Aorta (tissue), 5 donors: ENCODE measurements around the gene TUNAR. TPM values are rescaled to one million over a fixed set of nuclear protein-coding genes. Genes with fewer than 3 reads are reported as not detected.
A peak's percentile ranks its signal among the peaks of the same experiment; 100 is the strongest.

Experiments used
- ATAC-seq: fragments of 200-7000 bp; cut with Tn5 transposase; one replicate; pipeline ENCODE4 v1.9.1; 2022; ENCODE audit warnings: moderate library complexity; ENCODE audit not compliant: low FRiP score
- DNase-seq, 2 donors: peaks; one replicate each; pipeline ENCODE4 v3.0.0-alpha.2; 2020
- H3K27ac ChIP-seq, 2 donors: one replicate each; pipeline ENCODE4 v1.5.1; 2013; ENCODE audit warnings: low read length in 2 of 2, mild to moderate bottlenecking in 2 of 2, moderate library complexity in 2 of 2, control low read depth in 1 of 2, inconsistent platforms in 1 of 2, low read depth in 1 of 2
- H3K27me3 ChIP-seq, 2 donors: one replicate each; pipeline ENCODE4 v1.6.1; 2013; ENCODE audit warnings: control low read depth in 1 of 2, low read length in 1 of 2, mild to moderate bottlenecking in 1 of 2, moderate library complexity in 1 of 2; ENCODE audit not compliant: insufficient read depth in 2 of 2, control insufficient read depth in 1 of 2
- H3K36me3 ChIP-seq, 2 donors: one replicate each; pipeline ENCODE4 v1.6.1; 2013; ENCODE audit warnings: control low read depth in 1 of 2, low read length in 1 of 2, mild to moderate bottlenecking in 1 of 2; ENCODE audit not compliant: insufficient read depth in 2 of 2, control insufficient read depth in 1 of 2
- H3K4me1 ChIP-seq, 2 donors: one replicate each; pipeline ENCODE4 v1.6.1; 2013; ENCODE audit warnings: low read length in 2 of 2, control low read depth in 1 of 2, mild to moderate bottlenecking in 1 of 2, moderate library complexity in 1 of 2; ENCODE audit not compliant: insufficient read depth in 2 of 2, control insufficient read depth in 1 of 2
- H3K4me3 ChIP-seq, 2 donors: one replicate each; pipeline ENCODE4 v1.5.1; 2013; ENCODE audit warnings: low read length in 2 of 2, control low read depth in 1 of 2, mild to moderate bottlenecking in 1 of 2
- H3K9me3 ChIP-seq: one replicate; pipeline ENCODE4 v1.6.1; 2013; ENCODE audit warnings: mild to moderate bottlenecking, low read length; ENCODE audit not compliant: control insufficient read depth
- WGBS, 2 donors: extraction: QIAGEN DNeasy Blood & Tissue Kit; methylation state at CpG; one replicate each; pipeline ENCODE4 v1.1.7; 2013; 5-methylcytosine and 5-hydroxymethylcytosine counted together
- intact Hi-C, 2 donors: fragments of 100-400 bp; cut with DNase I; formaldehyde crosslinking; loops; one replicate each; pipeline versions ENCODE4 v1.14.2 to v1.15.0; 2022
- polyA plus RNA-seq, 2 donors: library from polyadenylated mRNA; stranded (reverse); fragments of 200-250 nt; gene quantifications; one replicate each; pipeline ENCODE4 v1.2.3, GENCODE V29; 2013
- total RNA-seq, 2 donors: library from RNA; stranded (reverse); fragmentation: NEBNext Ultra II Directional; extraction: Animal tissue kit (Norgen Biotek cat#: 25700); gene quantifications; one replicate each; pipeline ENCODE4 v1.2.1, GENCODE V29; 2021
- donor health status: healthy with polysubstance abuse.
- donor health status: Bipolar disorder and iron deficiency.
- donor health status: DM: no; HTN: no; CAD: no.
- donor health status: DM: no; HTN: no; CAD: no.
- donor health status: DM: yes; HTN: yes; CAD: no.

TUNAR gene
- total and polyA plus RNA-seq, 4 donors = not detected

DNA sequence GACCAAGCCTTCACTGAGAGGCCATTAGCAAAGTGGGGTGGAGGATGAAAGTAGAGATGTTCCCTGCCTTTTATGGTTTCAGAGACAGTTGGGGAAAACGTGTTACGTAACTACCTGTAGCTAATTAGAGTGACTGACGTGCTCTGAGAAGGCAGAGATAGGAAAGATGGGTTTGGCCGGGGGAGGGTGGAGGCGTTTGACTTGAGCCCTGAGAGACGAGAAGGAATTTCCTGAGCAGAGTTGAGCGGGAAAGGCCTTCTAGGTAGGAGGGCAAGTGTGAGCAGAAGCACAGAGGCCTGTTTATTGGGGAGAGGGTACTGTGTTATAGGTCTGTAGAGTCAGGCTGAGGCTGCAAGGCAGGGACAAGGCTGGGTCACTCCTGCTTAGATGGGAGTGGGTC, 8.6 kb downstream of the TUNAR start:
- 88 to 94% methylated on average over 7 of the region's 7 CpGs for WGBS, 2 donors
- Histone ChIP-seq H3K27ac (no peak overlapping the region), H3K4me1 (peaks cover 0 to 4% of the 10 kb centered on the region in 2 donors), H3K36me3 (no peaks in the 10 kb centered on the region), H3K9me3 (no peaks in the 10 kb centered on the region), H3K4me3 (no peak overlapping the region), H3K27me3 (no peaks in the 10 kb centered on the region)
- DNase-seq (no peak), ATAC-seq (no peak)
- intact Hi-C loops = loop anchor here in 1 of 2 donors (10.0 kb wide), 1 partner anchor 350 kb away; the partner anchor contains the start of gene GLRX5

- Histone ChIP-seq H3K27ac (peak overlapping the region in 1 of 2 donors; percentile 11), H3K4me3 (no peak overlapping the region), H3K36me3 (no peaks in the 10 kb centered on the region), H3K4me1 (peaks cover 0 to 4% of the 10 kb centered on the region in 2 donors), H3K27me3 (no peaks in the 10 kb centered on the region), H3K9me3 (no peaks in the 10 kb centered on the region)
- DNase-seq = peak in 1 of 2 donors; percentile 69
- no peak for ATAC-seq
- intact Hi-C loops = loop anchor here in 1 of 2 donors (10.0 kb wide), 1 partner anchor 351 kb away; the partner anchor contains the start of gene GLRX5
- WGBS, 2 donors = 8 to 9% methylated on average over 7 of the region's 7 CpGs
Measured at GRCh38 chr14:95885866-95886265, 9.2 kb downstream of the TUNAR start.

DNA sequence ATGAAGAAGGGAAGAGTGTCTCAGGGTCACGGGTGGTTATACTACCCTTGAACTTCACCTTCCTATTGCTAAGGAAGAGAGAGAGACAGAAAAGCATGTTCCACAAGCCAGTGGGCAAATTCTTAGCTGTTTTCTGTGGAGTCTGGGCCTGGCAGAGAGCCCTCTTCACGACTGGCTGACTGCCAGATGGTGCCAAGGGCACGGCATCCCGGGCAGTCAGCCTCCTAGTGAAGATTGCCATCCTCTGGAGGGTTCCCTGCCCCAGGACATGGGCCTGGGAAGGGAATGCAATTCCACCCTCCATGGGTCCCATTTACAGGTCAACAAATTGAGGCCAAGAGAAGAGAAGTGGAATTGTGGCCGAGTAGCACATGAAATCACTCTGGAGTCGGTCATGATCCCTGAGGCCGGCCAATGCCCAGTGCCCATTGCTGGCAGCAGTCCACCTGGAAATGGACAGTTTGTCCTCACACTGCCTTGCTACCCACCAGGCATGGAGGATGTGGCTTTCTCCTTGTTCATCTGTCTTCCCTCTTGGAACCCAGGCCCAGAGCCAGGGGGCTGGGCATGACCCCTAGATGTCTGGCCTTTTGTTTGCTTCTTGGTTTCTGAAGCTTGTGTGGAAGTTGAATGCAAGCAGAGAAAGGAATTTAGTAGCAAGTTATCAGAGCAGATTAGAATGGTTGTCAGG, 9.9 kb downstream of the TUNAR start:
- no peak overlapping the region for H3K4me3 ChIP-seq
- intact Hi-C loops = loop anchor here in 1 of 2 donors (10.0 kb wide), 1 partner anchor 352 kb away; the partner anchor contains the start of gene GLRX5
- DNase-seq (no peak), ATAC-seq (no peak)
- H3K36me3 ChIP-seq = no peaks in the 10 kb centered on the region
- no peaks in the 10 kb centered on the region for H3K27me3 ChIP-seq
- H3K9me3 ChIP-seq = no peaks in the 10 kb centered on the region
- peaks cover 0 to 4% of the 10 kb centered on the region in 2 donors for H3K4me1 ChIP-seq
- WGBS, 2 donors = 7 to 8% methylated on average over 7 of the region's 7 CpGs
- peak overlapping the region in 1 of 2 donors; percentile 53 for H3K27ac ChIP-seq

DNA sequence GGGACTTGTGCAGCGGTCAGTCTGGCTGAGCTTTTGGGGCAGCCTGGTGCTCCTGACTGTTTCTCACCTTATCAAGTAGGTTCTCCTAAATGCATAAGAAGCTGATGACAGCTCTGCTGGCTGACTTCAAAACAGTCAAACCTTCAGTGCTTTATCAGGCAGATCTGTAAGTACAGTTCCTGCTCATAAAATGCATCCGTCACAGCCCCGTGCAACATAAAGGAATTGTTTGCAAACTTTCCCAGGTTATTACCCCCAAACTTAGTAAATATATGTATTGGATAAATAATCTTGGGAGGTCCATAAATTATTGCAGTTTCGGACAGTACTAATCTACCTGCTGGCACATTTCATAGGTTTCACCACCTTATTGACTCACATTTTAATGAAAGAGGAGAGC, 10.7 kb downstream of the TUNAR start:
- Histone ChIP-seq H3K36me3 (no peaks in the 10 kb centered on the region), H3K27me3 (no peaks in the 10 kb centered on the region), H3K4me1 (peaks cover 0 to 4% of the 10 kb centered on the region in 2 donors), H3K4me3 (no peak overlapping the region), H3K9me3 (no peaks in the 10 kb centered on the region), H3K27ac (peak overlapping the region in 1 of 2 donors; percentile 1)
- no peak for DNase-seq
- 39 to 44% methylated on average over 4 of the region's 4 CpGs for WGBS, 2 donors
- intact Hi-C loops = loop anchor here in 1 of 2 donors (10.0 kb wide), 1 partner anchor 353 kb away; the partner anchor contains the start of gene GLRX5
- no peak for ATAC-seq

DNA sequence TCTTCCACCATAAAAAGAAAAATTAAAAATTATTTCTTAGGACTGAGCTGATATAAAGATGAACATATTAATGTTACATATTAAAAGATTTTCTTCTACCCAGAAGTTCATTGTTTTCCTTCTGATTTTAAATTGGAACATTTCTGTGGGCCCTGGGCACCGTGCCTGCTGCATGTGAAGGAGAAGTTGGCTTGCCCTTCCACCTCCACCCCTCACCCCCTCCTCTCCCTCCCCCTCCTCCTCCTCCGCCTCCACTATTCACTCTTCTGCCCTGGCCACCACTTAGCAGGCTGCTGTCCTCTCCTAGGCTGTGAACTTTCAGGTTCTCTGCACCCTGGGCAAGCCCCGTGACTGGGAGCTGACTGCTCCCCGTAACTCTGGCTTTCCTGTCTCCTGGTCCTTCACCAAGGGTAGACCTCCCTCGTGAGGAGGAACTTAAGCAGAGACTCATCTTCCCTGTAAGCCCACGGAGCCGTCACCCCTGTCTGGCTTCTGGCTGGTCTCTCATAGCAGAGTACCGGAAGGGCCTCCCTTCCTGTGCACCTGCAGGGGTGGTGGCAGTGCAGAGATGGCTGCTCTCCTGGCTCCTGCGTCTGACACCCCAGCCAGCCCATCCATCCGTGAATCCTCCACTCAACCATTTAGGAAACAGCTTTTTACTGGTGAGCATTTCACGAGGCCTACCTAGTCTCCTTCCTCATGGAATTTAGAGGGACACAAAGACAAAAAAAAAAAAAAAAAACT, 12.8 kb downstream of the TUNAR start:
- WGBS, 2 donors = 47 to 49% methylated on average over 11 of the region's 11 CpGs
- ATAC-seq = no peak
- Histone ChIP-seq H3K36me3 (no peaks in the 10 kb centered on the region), H3K27me3 (no peaks in the 10 kb centered on the region), H3K9me3 (no peaks in the 10 kb centered on the region), H3K4me3 (no peak overlapping the region), H3K27ac (no peak overlapping the region), H3K4me1 (peaks cover 0 to 4% of the 10 kb centered on the region in 2 donors)
- intact Hi-C loops = loop anchor here in 1 of 2 donors (10.0 kb wide), 1 partner anchor 355 kb away; the partner anchor contains the start of gene GLRX5
- DNase-seq = no peak

DNA sequence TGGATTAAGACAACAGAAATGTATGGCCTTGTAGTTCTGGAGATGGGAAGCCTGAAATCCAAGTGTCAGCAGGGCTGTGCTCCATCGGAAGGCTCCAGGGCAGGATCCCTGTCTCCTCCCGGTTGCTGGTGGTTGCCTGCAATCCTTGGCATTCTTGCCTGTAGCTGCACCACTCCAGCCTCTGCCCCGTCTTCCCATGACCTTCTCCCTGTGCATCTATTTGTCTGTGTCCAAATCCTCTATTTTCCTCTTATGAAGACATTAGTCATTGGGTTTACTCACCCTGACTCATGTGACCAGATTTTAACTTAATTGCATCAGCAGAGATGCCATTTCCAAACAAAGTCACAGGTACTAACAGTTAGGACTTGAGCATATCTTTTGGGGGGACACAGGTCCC, 15.1 kb downstream of the TUNAR start:
- no peak for ATAC-seq
- Histone ChIP-seq H3K36me3 (no peaks in the 10 kb centered on the region), H3K4me1 (peaks cover 0 to 4% of the 10 kb centered on the region in 2 donors), H3K9me3 (no peaks in the 10 kb centered on the region), H3K27ac (no peak overlapping the region), H3K27me3 (no peaks in the 10 kb centered on the region), H3K4me3 (no peak overlapping the region)
- intact Hi-C loops = no loop called here
- no peak for DNase-seq
- 53 to 54% methylated on average over 3 of the region's 3 CpGs for WGBS, 2 donors

- H3K4me1 ChIP-seq = peaks cover 0 to 2% of the 10 kb centered on the region in 2 donors
- H3K27me3 ChIP-seq = no peaks in the 10 kb centered on the region
- WGBS, 2 donors = 92 to 94% methylated on average over 11 of the region's 11 CpGs
- no peak overlapping the region for H3K4me3 ChIP-seq
- no peaks in the 10 kb centered on the region for H3K9me3 ChIP-seq
- H3K36me3 ChIP-seq = no peaks in the 10 kb centered on the region
- no peak overlapping the region for H3K27ac ChIP-seq
- ATAC-seq (no peak), DNase-seq (peak in 1 of 2 donors; percentile 59)
- intact Hi-C loops = no loop called here
Measured at GRCh38 chr14:95892142-95892541, 15.5 kb downstream of the TUNAR start.

DNA sequence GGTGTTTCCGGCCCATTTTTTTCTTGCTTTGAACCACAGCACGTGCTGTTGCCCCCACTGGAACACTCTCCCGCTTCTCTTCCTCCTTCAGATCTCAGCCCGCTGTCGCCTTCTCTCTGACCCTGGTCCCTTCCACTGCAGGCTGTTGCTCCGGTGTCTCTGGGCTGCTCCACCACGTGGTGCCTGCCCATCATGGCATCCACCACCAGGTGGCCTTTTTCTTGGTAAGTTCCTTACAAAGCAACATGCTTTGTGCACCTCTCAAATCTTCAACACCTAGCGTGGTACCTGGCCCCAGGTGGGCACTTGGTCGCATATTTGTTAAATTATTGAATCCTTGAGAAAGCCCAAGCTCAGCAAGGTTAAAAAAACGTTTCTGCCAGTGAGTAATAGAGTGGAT, 19.1 kb downstream of the TUNAR start:
- intact Hi-C loops = no loop called here
- Histone ChIP-seq H3K36me3 (no peaks in the 10 kb centered on the region), H3K9me3 (no peaks in the 10 kb centered on the region), H3K4me3 (no peak overlapping the region), H3K4me1 (no peaks in the 10 kb centered on the region), H3K27me3 (no peaks in the 10 kb centered on the region), H3K27ac (no peak overlapping the region)
- ATAC-seq (no peak), DNase-seq (peak in 1 of 2 donors; percentile 23)
- WGBS, 2 donors = 53 to 64% methylated on average over 10 of the region's 10 CpGs
